Cardiac muscle cell (in vitro differentiated cells and primary cell): ENCODE data around the gene SGCA. TPM values are rescaled to one million over a fixed set of nuclear protein-coding genes. Genes with fewer than 3 reads are reported as not detected.

Source experiments
- DNase-seq, 2 donors: peaks; one replicate each; pipeline versions ENCODE4 v3.0.0 to v3.0.0-alpha.2; 2010 to 2017; ENCODE audit warnings: low read depth in 1 of 2, low spot score in 1 of 2
- H3K27ac ChIP-seq: fragments of 200-600 bp; sonication (generic); 2 replicates; pipeline ENCODE4 v1.5.1; 2016
- H3K27me3 ChIP-seq: fragments of 200-600 bp; sonication (generic); 2 replicates; pipeline ENCODE4 v1.6.0; 2016; ENCODE audit warnings: control low read depth
- H3K36me3 ChIP-seq: fragments of 200-600 bp; sonication (generic); 2 replicates; pipeline ENCODE4 v1.5.1; 2016; ENCODE audit warnings: control low read depth
- H3K4me1 ChIP-seq: fragments of 200-600 bp; sonication (generic); 2 replicates; pipeline ENCODE4 v1.8.1; 2017; ENCODE audit warnings: low read depth, mild to moderate bottlenecking, mixed run types
- H3K4me3 ChIP-seq: fragments of 200-600 bp; sonication (generic); 2 replicates; pipeline ENCODE4 v1.5.1; 2016; ENCODE audit warnings: mild to moderate bottlenecking
- H3K9me3 ChIP-seq: fragments of 200-600 bp; sonication (generic); 2 replicates; pipeline ENCODE4 v1.5.1; 2017; ENCODE audit warnings: low read depth, mild to moderate bottlenecking, control low read depth
- CTCF ChIP-seq: IDR thresholded peaks from 2 replicates; pipeline ENCODE4 v1.5.1; 2012; ENCODE audit warnings: low read depth, mild to moderate bottlenecking, low read length
- polyA plus RNA-seq: library from polyadenylated mRNA; unstranded; fragments of >200 nt; fragmentation: Nextera tagmentation; extraction: Ambion mirVana; gene quantifications from 2 replicates; pipeline ENCODE4 v1.2.1, GENCODE V29; 2016
- total RNA-seq: library from RNA; depleted of rRNA; stranded (reverse); fragments of >200 nt; gene quantifications from 2 replicates; pipeline ENCODE4 v1.2.3, GENCODE V29; 2016

Gene SGCA
- total and polyA plus RNA-seq, 2 experiments from 2014 or later = 63.3 to 69.9 TPM

DNA sequence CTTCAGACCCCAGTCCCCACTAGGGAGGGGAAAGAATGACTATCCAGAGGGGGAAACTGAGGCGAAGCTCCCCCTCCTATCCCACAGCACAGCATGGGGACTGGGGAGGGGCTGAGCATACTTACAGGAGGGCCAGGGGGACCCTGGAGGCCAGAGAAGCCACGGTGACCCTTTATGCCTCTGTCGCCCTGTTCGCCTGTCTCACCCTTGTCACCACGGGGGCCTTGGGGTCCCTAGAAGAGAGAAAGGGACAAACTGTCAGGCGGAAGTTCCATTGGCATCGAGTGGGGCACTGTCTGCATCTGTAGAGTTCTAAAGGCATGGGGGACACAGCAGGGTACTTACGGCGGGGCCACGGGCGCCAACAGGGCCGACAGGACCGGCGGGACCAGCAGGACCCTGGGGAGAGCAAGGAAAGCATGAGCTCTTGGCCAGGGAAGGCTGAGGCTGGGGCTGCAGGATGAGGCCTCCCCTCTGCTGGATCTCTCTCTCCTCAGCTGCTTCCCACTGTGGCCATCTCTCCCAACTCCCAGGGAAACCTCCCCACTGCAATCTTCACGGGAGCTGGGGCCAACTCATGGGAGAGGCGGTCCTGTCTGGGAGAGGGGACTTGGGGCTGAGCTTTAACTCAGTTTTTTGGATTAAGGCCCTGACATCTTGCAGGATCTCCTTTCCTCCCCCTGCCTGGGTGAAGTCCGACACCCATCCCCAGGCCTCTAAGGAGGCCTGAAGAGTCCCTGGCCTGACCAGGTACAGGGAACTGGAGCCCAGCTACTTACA, 22.1 kb downstream of the SGCA start:
- Histone ChIP-seq H3K27me3 (no peaks in the 10 kb centered on the region), H3K27ac (no peak overlapping the region), H3K36me3 (peaks cover 40% of the 10 kb centered on the region), H3K4me3 (no peak overlapping the region), H3K9me3 (no peaks in the 10 kb centered on the region), H3K4me1 (peaks cover 11% of the 10 kb centered on the region)
- peak in 1 of 2 donors; percentile 78 for DNase-seq
- no peak for TF ChIP-seq CTCF

DNA sequence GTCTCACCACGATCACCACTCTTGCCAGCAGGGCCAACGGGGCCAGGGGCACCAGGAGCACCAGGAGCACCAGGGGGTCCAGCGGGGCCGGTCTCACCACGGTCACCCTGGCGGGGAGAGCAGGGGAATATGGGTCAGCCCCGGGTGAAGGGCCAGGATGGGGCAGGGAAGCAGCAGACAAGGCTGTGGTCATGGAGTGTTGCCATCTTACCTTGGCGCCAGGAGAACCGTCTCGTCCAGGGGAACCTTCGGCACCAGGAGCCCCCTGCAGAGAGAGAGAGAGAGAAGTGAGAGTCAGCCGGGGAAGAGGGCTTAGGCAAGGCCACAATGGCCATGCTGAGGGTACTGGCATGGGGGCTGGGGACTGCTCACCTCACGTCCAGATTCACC, 22.7 kb downstream of the SGCA start:
- Histone ChIP-seq H3K27ac (no peak overlapping the region), H3K36me3 (peaks cover 42% of the 10 kb centered on the region), H3K4me3 (no peak overlapping the region), H3K27me3 (no peaks in the 10 kb centered on the region), H3K4me1 (peaks cover 11% of the 10 kb centered on the region), H3K9me3 (no peaks in the 10 kb centered on the region)
- TF ChIP-seq CTCF = no peak
- DNase-seq = no peak

DNA sequence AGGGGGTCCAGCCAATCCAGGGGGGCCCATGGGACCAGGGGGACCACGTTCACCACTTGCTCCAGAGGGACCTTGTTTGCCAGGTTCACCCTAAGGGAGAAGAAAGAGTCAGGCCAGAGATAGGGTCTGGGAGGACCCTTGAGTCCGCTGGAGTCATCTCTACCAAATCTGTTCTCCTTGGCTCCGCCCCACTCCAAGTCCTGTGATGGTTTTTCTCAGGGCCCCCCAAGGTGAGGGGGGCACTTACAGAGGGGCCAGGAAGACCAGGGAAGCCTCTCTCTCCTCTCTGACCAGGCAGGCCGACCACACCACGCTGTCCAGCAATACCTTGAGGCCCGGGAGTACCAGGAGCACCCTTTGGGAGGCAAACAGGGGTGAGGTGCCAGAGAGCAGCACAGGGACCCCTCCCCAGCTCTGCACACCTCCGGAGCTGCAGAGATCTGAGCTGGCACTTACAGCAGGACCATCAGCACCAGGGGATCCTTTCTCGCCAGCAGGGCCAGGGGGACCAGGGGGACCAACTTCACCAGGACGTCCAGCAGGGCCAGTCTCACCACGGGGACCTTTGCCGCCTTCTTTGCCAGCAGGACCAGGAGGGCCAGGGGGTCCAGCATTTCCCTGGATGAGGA, 23.2 kb downstream of the SGCA start:
- peaks cover 8% of the 10 kb centered on the region for H3K4me1 ChIP-seq

GRCh38 chr17:50189550-50190292, 23.9 kb downstream of the SGCA start:
- DNase-seq = peak in 1 of 2 donors; percentile 58
- H3K27ac ChIP-seq = no peak overlapping the region
- no peak for TF ChIP-seq CTCF
- H3K27me3 ChIP-seq = no peaks in the 10 kb centered on the region
- H3K9me3 ChIP-seq = no peaks in the 10 kb centered on the region
- H3K36me3 ChIP-seq = peaks cover 51% of the 10 kb centered on the region
- H3K4me3 ChIP-seq = no peak overlapping the region
- peaks cover 3% of the 10 kb centered on the region for H3K4me1 ChIP-seq

More for the DNA sequence above, 23.2 kb downstream of the SGCA start:
- no peak overlapping the region for H3K27ac ChIP-seq
- H3K4me3 ChIP-seq = no peak overlapping the region
- no peaks in the 10 kb centered on the region for H3K27me3 ChIP-seq
- TF ChIP-seq CTCF = no peak
- peak in 1 of 2 donors; percentile 56 for DNase-seq
- no peaks in the 10 kb centered on the region for H3K9me3 ChIP-seq
- H3K36me3 ChIP-seq = peaks cover 45% of the 10 kb centered on the region

GRCh38 chr17:50190293-50190602, 24.4 kb downstream of the SGCA start:
- peak in 1 of 2 donors; percentile 48 for DNase-seq
- TF ChIP-seq CTCF = no peak
- H3K36me3 ChIP-seq = peaks cover 51% of the 10 kb centered on the region

More at GRCh38 chr17:50190293-50190602, 24.4 kb downstream of the SGCA start:
- no peak overlapping the region for H3K4me3 ChIP-seq
- H3K9me3 ChIP-seq = no peaks in the 10 kb centered on the region
- H3K27me3 ChIP-seq = no peaks in the 10 kb centered on the region
- no peak overlapping the region for H3K27ac ChIP-seq
- H3K4me1 ChIP-seq = no peaks in the 10 kb centered on the region
